GM21423 (cell line): ENCODE measurements around the gene EPHB6.

Source experiments
- ATAC-seq: cut with Tn5 transposase; IDR thresholded peaks from one replicate; pipeline ENCODE4 v1.9.1; 2021; ENCODE audit warnings: mild to moderate bottlenecking, moderate library complexity; ENCODE audit not compliant: unreplicated experiment

EPHB6 gene

GRCh38 chr7:142894112-142894984 lies 39.5 kb downstream of the EPHB6 start:
- ATAC-seq: no peak

GRCh38 chr7:142894985-142895593 lies 40.2 kb downstream of the EPHB6 start:
- no peak for ATAC-seq

- no peak for ATAC-seq
These were observed 41.3 kb downstream of the EPHB6 start for GRCh38 chr7:142896151-142896550.

- no peak for ATAC-seq
These were observed 42.0 kb downstream of the EPHB6 start for GRCh38 chr7:142896741-142897379.

- no peak for ATAC-seq
These were observed 42.8 kb downstream of the EPHB6 start for GRCh38 chr7:142897691-142898090.

GRCh38 chr7:142898377-142899170 lies 43.7 kb downstream of the EPHB6 start:
- no peak for ATAC-seq

- no peak for ATAC-seq
These were observed 44.8 kb downstream of the EPHB6 start for GRCh38 chr7:142899661-142900060.

- ATAC-seq: no peak
These were observed 46.8 kb downstream of the EPHB6 start for GRCh38 chr7:142901426-142902259.

- ATAC-seq: no peak
These were observed 49.3 kb downstream of the EPHB6 start for GRCh38 chr7:142904128-142904527.

GRCh38 chr7:142905759-142906158 lies 50.9 kb downstream of the EPHB6 start:
- no peak for ATAC-seq

- ATAC-seq: no peak
These were observed 51.8 kb downstream of the EPHB6 start for GRCh38 chr7:142906643-142907042.

- ATAC-seq: no peak
These were observed 53.4 kb downstream of the EPHB6 start for GRCh38 chr7:142908290-142908689.

GRCh38 chr7:142908921-142909890 lies 54.3 kb downstream of the EPHB6 start:
- ATAC-seq: no peak

- ATAC-seq: no peak
These were observed 55.2 kb downstream of the EPHB6 start for GRCh38 chr7:142910031-142910433.

GRCh38 chr7:142910481-142910880 lies 55.6 kb downstream of the EPHB6 start:
- no peak for ATAC-seq

GRCh38 chr7:142913051-142913450 lies 58.2 kb downstream of the EPHB6 start:
- no peak for ATAC-seq

- no peak for ATAC-seq
These were observed 58.7 kb downstream of the EPHB6 start for GRCh38 chr7:142913566-142913965.

GRCh38 chr7:142914121-142914520 lies 59.2 kb downstream of the EPHB6 start:
- no peak for ATAC-seq

- no peak for ATAC-seq
These were observed 60.4 kb downstream of the EPHB6 start for GRCh38 chr7:142915315-142915714.
